ENCODE measurements around the gene PRPF31. TPM values are rescaled to one million over a fixed set of nuclear protein-coding genes. Genes with fewer than 3 reads are reported as not detected.

PRPF31 gene
- total RNA-seq, 1 donor from 2014 or later: 89.8 TPM

- no peak for TF ChIP-seq CTCF (conservative IDR thresholded peaks at IDR 0.05)
- no peaks in the 10 kb centered on the region for H3K9me3 Mint-ChIP-seq
- H3K36me3 Mint-ChIP-seq: peaks cover 9% of the 10 kb centered on the region
- no peaks in the 10 kb centered on the region for H3K27me3 Mint-ChIP-seq
- no peak overlapping the region for H3K27ac Mint-ChIP-seq
- DNase-seq (ENCODE audit: extremely low spot score, unreplicated experiment): no peak
- no peak overlapping the region for H3K4me3 Mint-ChIP-seq
- H3K4me1 Mint-ChIP-seq (ENCODE audit: unreplicated experiment): no peaks in the 10 kb centered on the region
Observed at GRCh38 chr19:54125713-54126112, 10.2 kb downstream of the PRPF31 start.

- no peaks in the 10 kb centered on the region for H3K4me1 Mint-ChIP-seq (ENCODE audit: unreplicated experiment)
- no peaks in the 10 kb centered on the region for H3K27me3 Mint-ChIP-seq
- no peak for TF ChIP-seq CTCF (conservative IDR thresholded peaks at IDR 0.05)
- no peak overlapping the region for H3K4me3 Mint-ChIP-seq
- DNase-seq (ENCODE audit: extremely low spot score, unreplicated experiment): no peak
- no peak overlapping the region for H3K27ac Mint-ChIP-seq
- H3K9me3 Mint-ChIP-seq: no peaks in the 10 kb centered on the region
- peaks cover 9% of the 10 kb centered on the region for H3K36me3 Mint-ChIP-seq
Observed at GRCh38 chr19:54127688-54128440, 12.3 kb downstream of the PRPF31 start.

GRCh38 chr19:54128441-54128725 is 12.8 kb downstream of the PRPF31 start:
- Mint-ChIP-seq H3K27ac (no peak overlapping the region), H3K36me3 (peaks cover 6% of the 10 kb centered on the region), H3K4me3 (no peak overlapping the region), H3K4me1 (ENCODE audit: unreplicated experiment) (no peaks in the 10 kb centered on the region), H3K9me3 (no peaks in the 10 kb centered on the region), H3K27me3 (no peaks in the 10 kb centered on the region)
- DNase-seq (ENCODE audit: extremely low spot score, unreplicated experiment): no peak
- no peak for TF ChIP-seq CTCF (conservative IDR thresholded peaks at IDR 0.05)

GRCh38 chr19:54128796-54129616 is 13.5 kb downstream of the PRPF31 start:
- no peak for TF ChIP-seq CTCF (conservative IDR thresholded peaks at IDR 0.05)
- peaks cover 5% of the 10 kb centered on the region for H3K36me3 Mint-ChIP-seq

GRCh38 chr19:54129617-54129996 is 14.1 kb downstream of the PRPF31 start:
- no peaks in the 10 kb centered on the region for H3K9me3 Mint-ChIP-seq
- H3K36me3 Mint-ChIP-seq: peaks cover 8% of the 10 kb centered on the region
- peaks cover 4% of the 10 kb centered on the region for H3K27me3 Mint-ChIP-seq
- TF ChIP-seq CTCF (conservative IDR thresholded peaks at IDR 0.05): no peak
- DNase-seq (ENCODE audit: extremely low spot score, unreplicated experiment): no peak
- H3K4me3 Mint-ChIP-seq: no peak overlapping the region
- no peak overlapping the region for H3K27ac Mint-ChIP-seq
- H3K4me1 Mint-ChIP-seq (ENCODE audit: unreplicated experiment): no peaks in the 10 kb centered on the region

More at GRCh38 chr19:54128796-54129616, 13.5 kb downstream of the PRPF31 start:
- Mint-ChIP-seq H3K4me3 (no peak overlapping the region), H3K27me3 (no peaks in the 10 kb centered on the region), H3K27ac (no peak overlapping the region), H3K4me1 (ENCODE audit: unreplicated experiment) (no peaks in the 10 kb centered on the region), H3K9me3 (no peaks in the 10 kb centered on the region)
- no peak for DNase-seq (ENCODE audit: extremely low spot score, unreplicated experiment)

Data from type B pancreatic cell (in vitro differentiated cells).